A673 (cell line): ENCODE results near the gene KDM6B. TPM values are rescaled to one million over a fixed set of nuclear protein-coding genes. Genes with fewer than 3 reads are reported as not detected.

Source experiments
- BruUV-seq: library from RNA; stranded (reverse); fragments of 400-500 nt; replicated peaks from 2 replicates; lab custom pipeline; 2021; lab: Mats Ljungman, UMichigan
- CTCF ChIA-PET: fragments of 300-600 bp; sonication (Branson Sonifier 250); formaldehyde crosslinking; loops from one replicate; lab custom pipeline; 2022; ENCODE audit warnings: antibody characterized with exemption; lab: Charles Lee
- POLR2A ChIA-PET: fragments of 300-600 bp; sonication (Branson Sonifier 250); formaldehyde crosslinking; loops from one replicate; lab custom pipeline; 2022; ENCODE audit warnings: antibody characterized with exemption; ENCODE audit not compliant: low non-redundant PET; lab: Charles Lee
- DNase-seq: peaks from one replicate; pipeline ENCODE4 v3.0.0-alpha.2; 2015; ENCODE audit warnings: low spot score
- H3K27ac ChIP-seq: fragments of 200-600 bp; sonication (generic); 2 replicates; pipeline ENCODE4 v1.5.1; 2016; ENCODE audit warnings: mixed run types, low read depth, mild to moderate bottlenecking, mixed read lengths, antibody characterized with exemption, low read length; ENCODE audit not compliant: poor library complexity, severe bottlenecking
- H3K27me3 ChIP-seq: fragments of 200-600 bp; sonication (generic); replicated peaks from 2 replicates; pipeline ENCODE4 v1.6.1; 2017; ENCODE audit warnings: mixed run types, low read depth, mild to moderate bottlenecking, mixed read lengths, antibody characterized with exemption, low read length; ENCODE audit not compliant: insufficient read depth, poor library complexity
- H3K36me3 ChIP-seq: fragments of 200-600 bp; sonication (generic); 2 replicates; pipeline ENCODE4 v1.6.1; 2016; ENCODE audit warnings: mixed run types, mild to moderate bottlenecking, mixed read lengths, antibody characterized with exemption, low read length; ENCODE audit not compliant: insufficient read depth, poor library complexity, severe bottlenecking
- H3K4me1 ChIP-seq: fragments of 200-600 bp; sonication (generic); 2 replicates; pipeline ENCODE4 v1.6.1; 2017; ENCODE audit warnings: mixed run types, mild to moderate bottlenecking, mixed read lengths, antibody characterized with exemption, low read length; ENCODE audit not compliant: insufficient read depth, poor library complexity, severe bottlenecking
- H3K4me3 ChIP-seq: fragments of 200-600 bp; sonication (generic); 2 replicates; pipeline ENCODE4 v1.5.1; 2016; ENCODE audit warnings: low read depth, mixed run types, mild to moderate bottlenecking, mixed read lengths, low read length; ENCODE audit not compliant: poor library complexity, severe bottlenecking
- H3K9me3 ChIP-seq: fragments of 200-600 bp; sonication (generic); 2 replicates; pipeline ENCODE4 v1.6.1; 2016; ENCODE audit warnings: mixed run types, low read depth, mild to moderate bottlenecking, mixed read lengths, antibody characterized with exemption, low read length; ENCODE audit not compliant: poor library complexity, severe bottlenecking
- CTCF ChIP-seq: fragments of 300-800, 200-600 bp; sonication (generic); conservative IDR thresholded peaks from 2 replicates; pipeline ENCODE4 v1.5.1; 2017; ENCODE audit warnings: low read depth, mild to moderate bottlenecking, antibody characterized with exemption, low read length, moderate library complexity, mixed read lengths
- EZH2 ChIP-seq: fragments of 200-600 bp; sonication (generic); IDR thresholded peaks from 2 replicates; pipeline ENCODE4 v1.6.1; 2017; ENCODE audit warnings: borderline replicate concordance, low read depth, mild to moderate bottlenecking, mixed read lengths, antibody characterized with exemption, low read length; ENCODE audit not compliant: poor library complexity, severe bottlenecking
- intact Hi-C: fragments of 100-400 bp; cut with micrococcal nuclease; formaldehyde crosslinking; loops from one replicate; pipeline ENCODE4 v1.10.0; 2022; ENCODE audit not compliant: unreplicated experiment
- total RNA-seq: library from RNA; stranded (reverse); gene quantifications from 2 replicates; pipeline ENCODE4 v1.2.3, GENCODE V29; 2021

The KDM6B gene
- total RNA-seq, 1 experiment from 2014 or later = 46.8 TPM

- ChIA-PET POLR2A (no interaction called here), CTCF (no interaction called here)
- H3K4me3 ChIP-seq = no peak overlapping the region
- no peak overlapping the region for H3K27ac ChIP-seq
- peaks cover 12% of the 10 kb centered on the region for H3K4me1 ChIP-seq
- no peaks in the 10 kb centered on the region for H3K9me3 ChIP-seq
- no peaks in the 10 kb centered on the region for H3K36me3 ChIP-seq
- no peaks in the 10 kb centered on the region for H3K27me3 ChIP-seq
- TF ChIP-seq CTCF (no peak), EZH2 (no peak)
- no TSS peak for BruUV-seq
- intact Hi-C loops = no loop called here
- no peak for DNase-seq
These were observed 3.4 kb upstream of the KDM6B start for GRCh38 chr17:7830616-7831015.

- Histone ChIP-seq H3K9me3 (no peaks in the 10 kb centered on the region), H3K27ac (no peak overlapping the region), H3K4me1 (peaks cover 8% of the 10 kb centered on the region), H3K27me3 (no peaks in the 10 kb centered on the region), H3K36me3 (no peaks in the 10 kb centered on the region), H3K4me3 (no peak overlapping the region)
- CTCF ChIA-PET = no interaction called here
- intact Hi-C loops = no loop called here
- no peak for DNase-seq
- TF ChIP-seq EZH2 = no peak
- no peak for TF ChIP-seq CTCF
- POLR2A ChIA-PET = no interaction called here
- BruUV-seq = no TSS peak
These were observed 2.8 kb upstream of the KDM6B start for GRCh38 chr17:7831233-7831632.

- H3K4me1 ChIP-seq = peaks cover 9% of the 10 kb centered on the region
- POLR2A ChIA-PET = interaction anchor here (0.6 kb wide), 1 partner anchor 182 kb away, joined by 3 read pairs; the partner anchor contains the start of gene ATP1B2
- intact Hi-C loops = no loop called here
- H3K27ac ChIP-seq = no peak overlapping the region
- DNase-seq = no peak
- BruUV-seq = no TSS peak
- no peaks in the 10 kb centered on the region for H3K9me3 ChIP-seq
- H3K27me3 ChIP-seq = no peaks in the 10 kb centered on the region
- H3K4me3 ChIP-seq = no peak overlapping the region
- no peaks in the 10 kb centered on the region for H3K36me3 ChIP-seq
- CTCF ChIA-PET = interaction anchor here (1.2 kb wide), 1 partner anchor 11 kb away, joined by 3 read pairs; no protein-coding TSS in a partner anchor
- TF ChIP-seq CTCF (no peak), EZH2 (no peak)
These were observed 1.6 kb upstream of the KDM6B start for GRCh38 chr17:7832431-7832830.
